ENCODE data around the gene GLOD4.

- TF ChIP-seq CTCF (IDR thresholded peaks at IDR 0.05; ENCODE audit: low read length) (no peak), EZH2 (IDR thresholded peaks at IDR 0.05; ENCODE audit: borderline replicate concordance, low read length) (no peak)
Measured at GRCh38 chr17:828761-829160, 46.7 kb upstream of the GLOD4 start.

Measured in OCI-LY1 (cell line).